H9 (cell line): ENCODE results near the gene LRCOL1. TPM values are rescaled to one million over a fixed set of nuclear protein-coding genes. Genes with fewer than 3 reads are reported as not detected.
A peak's percentile ranks its signal among the peaks of the same experiment; 100 is the strongest.

Experiments
- DNase-seq: peaks from one replicate; pipeline ENCODE4 v3.0.0-alpha.2; 2017
- H2AFZ ChIP-seq: one replicate; pipeline ENCODE4 v1.6.1; 2013; ENCODE audit warnings: mild to moderate bottlenecking, low read length, control low read depth, moderate library complexity
- H2AK5ac ChIP-seq: 2 replicates; pipeline ENCODE4 v1.6.1; 2013; ENCODE audit warnings: low read length, control low read depth, mixed read lengths; ENCODE audit not compliant: insufficient read length
- H2BK120ac ChIP-seq: one replicate; pipeline ENCODE4 v1.6.1; 2013; ENCODE audit warnings: low read depth, mild to moderate bottlenecking, low read length, control low read depth, inconsistent platforms; ENCODE audit not compliant: poor library complexity, severe bottlenecking
- H2BK12ac ChIP-seq: 2 replicates; pipeline ENCODE4 v1.6.1; 2013; ENCODE audit warnings: low read length, control low read depth, mixed read lengths, low read depth; ENCODE audit not compliant: insufficient read length
- H2BK15ac ChIP-seq: 2 replicates; pipeline ENCODE4 v1.6.1; 2013; ENCODE audit warnings: low read depth, low read length, control low read depth
- H2BK20ac ChIP-seq: one replicate; pipeline ENCODE4 v1.6.1; 2013; ENCODE audit warnings: low read depth, mild to moderate bottlenecking, low read length, control low read depth, inconsistent platforms; ENCODE audit not compliant: poor library complexity, severe bottlenecking
- H2BK5ac ChIP-seq: 2 replicates; pipeline ENCODE4 v1.6.1; 2013; ENCODE audit warnings: low read length, control low read depth, mixed read lengths; ENCODE audit not compliant: insufficient read length
- H3K14ac ChIP-seq: 2 replicates; pipeline ENCODE4 v1.6.1; 2013; ENCODE audit warnings: low read length, control low read depth; ENCODE audit not compliant: insufficient read depth
- H3K18ac ChIP-seq: 2 replicates; pipeline ENCODE4 v1.6.1; 2013; ENCODE audit warnings: low read depth, mild to moderate bottlenecking, mixed read lengths, low read length, control low read depth; ENCODE audit not compliant: insufficient read length
- H3K23ac ChIP-seq: 2 replicates; pipeline ENCODE4 v1.6.1; 2013; ENCODE audit warnings: low read length, control low read depth, mixed read lengths, low read depth; ENCODE audit not compliant: insufficient read length
- H3K23me2 ChIP-seq: 2 replicates; pipeline ENCODE4 v1.6.1; 2013; ENCODE audit warnings: low read depth, mild to moderate bottlenecking, mixed read lengths, low read length, control low read depth; ENCODE audit not compliant: insufficient read length, poor library complexity, severe bottlenecking
- H3K27ac ChIP-seq: 2 replicates; pipeline ENCODE4 v1.5.1; 2013; ENCODE audit warnings: low read length, control low read depth, mixed read lengths, low read depth; ENCODE audit not compliant: insufficient read length
- H3K27me3 ChIP-seq: 2 replicates; pipeline ENCODE4 v1.6.1; 2013; ENCODE audit warnings: low read length, control low read depth, inconsistent platforms; ENCODE audit not compliant: insufficient read depth
- H3K4ac ChIP-seq: 2 replicates; pipeline ENCODE4 v1.6.1; 2013; ENCODE audit warnings: low read depth, mild to moderate bottlenecking, control low read depth, inconsistent platforms, low read length, moderate library complexity
- H3K4me1 ChIP-seq: 2 replicates; pipeline ENCODE4 v1.6.1; 2013; ENCODE audit warnings: low read length, control low read depth, inconsistent platforms; ENCODE audit not compliant: insufficient read depth
- H3K4me2 ChIP-seq: 2 replicates; pipeline ENCODE4 v1.6.1; 2013; ENCODE audit warnings: low read length, control low read depth, mixed read lengths; ENCODE audit not compliant: insufficient read length, insufficient read depth
- H3K56ac ChIP-seq: 2 replicates; pipeline ENCODE4 v1.6.1; 2013; ENCODE audit warnings: low read depth, mild to moderate bottlenecking, mixed read lengths, low read length, control low read depth; ENCODE audit not compliant: insufficient read length
- H3K79me1 ChIP-seq: 2 replicates; pipeline ENCODE4 v1.6.1; 2013; ENCODE audit warnings: low read depth, mild to moderate bottlenecking, moderate library complexity, low read length, control low read depth, inconsistent platforms; ENCODE audit not compliant: insufficient read depth, poor library complexity, severe bottlenecking
- H3K79me2 ChIP-seq: 2 replicates; pipeline ENCODE4 v1.6.1; 2013; ENCODE audit warnings: low read length, control low read depth, inconsistent platforms; ENCODE audit not compliant: insufficient read depth
- H3K9ac ChIP-seq: 2 replicates; pipeline ENCODE4 v1.6.1; 2013; ENCODE audit warnings: low read length, control low read depth, mixed read lengths; ENCODE audit not compliant: insufficient read length; ENCODE audit errors: extremely low read depth
- H3K9me3 ChIP-seq: one replicate; pipeline ENCODE4 v1.6.1; 2013; ENCODE audit warnings: low read depth, low read length, inconsistent platforms; ENCODE audit not compliant: control insufficient read depth
- H3T11ph ChIP-seq: one replicate; pipeline ENCODE4 v1.6.1; 2013; ENCODE audit warnings: mild to moderate bottlenecking, low read length, control low read depth, inconsistent platforms
- H4K20me1 ChIP-seq: one replicate; pipeline ENCODE4 v1.6.1; 2013; ENCODE audit not compliant: control insufficient read depth, insufficient read length, insufficient read depth
- H4K5ac ChIP-seq: 2 replicates; pipeline ENCODE4 v1.6.1; 2013; ENCODE audit warnings: low read depth, mild to moderate bottlenecking, mixed read lengths, low read length, control low read depth; ENCODE audit not compliant: insufficient read length
- H4K8ac ChIP-seq: replicated peaks from 2 replicates; pipeline ENCODE4 v1.6.1; 2013; ENCODE audit warnings: low read length, control low read depth, mixed read lengths, low read depth; ENCODE audit not compliant: insufficient read length
- H4K91ac ChIP-seq: 2 replicates; pipeline ENCODE4 v1.6.1; 2013; ENCODE audit warnings: low read depth, mild to moderate bottlenecking, moderate library complexity, mixed read lengths, low read length, control low read depth; ENCODE audit not compliant: insufficient read length
- H3K27ac Mint-ChIP-seq, 3 experiments: 2 replicates in 2 of 3; 3 replicates in 1 of 3; pipeline ENCODE4 v1.8.0; 2020 to 2021; ENCODE audit warnings: mixed read lengths in 3 of 3, mild to moderate bottlenecking in 1 of 3, moderate library complexity in 1 of 3
- H3K27me3 Mint-ChIP-seq: 2 replicates; pipeline ENCODE4 v1.8.0; 2021; ENCODE audit warnings: low read depth, mild to moderate bottlenecking, moderate library complexity, mixed read lengths
- H3K36me3 Mint-ChIP-seq, 3 experiments: 2 replicates in 2 of 3; 3 replicates in 1 of 3; pipeline ENCODE4 v1.8.0; 2020 to 2021; ENCODE audit warnings: low read depth in 3 of 3, mixed read lengths in 3 of 3; ENCODE audit not compliant: insufficient read depth in 1 of 3
- H3K4me1 Mint-ChIP-seq, 2 experiments: 2 replicates each; pipeline ENCODE4 v1.8.0; 2020; ENCODE audit warnings: mixed read lengths in 2 of 2
- H3K4me3 Mint-ChIP-seq, 2 experiments: 2 replicates in 1 of 2; 3 replicates in 1 of 2; pipeline ENCODE4 v1.8.0; 2020 to 2021; ENCODE audit warnings: mild to moderate bottlenecking in 2 of 2, mixed read lengths in 2 of 2, moderate library complexity in 1 of 2
- H3K9me3 Mint-ChIP-seq, 2 experiments: 2 replicates in 1 of 2; 3 replicates in 1 of 2; pipeline ENCODE4 v1.8.0; 2020; ENCODE audit warnings: mild to moderate bottlenecking in 2 of 2, mixed read lengths in 2 of 2, moderate library complexity in 1 of 2
- WGBS: extraction: QIAGEN DNeasy Blood & Tissue Kit; methylation state at CpG from one replicate; pipeline ENCODE4 v1.1.7; 2013; ENCODE audit warnings: missing lambda C conversion rate, low lambda C conversion rate, mixed read lengths; ENCODE audit not compliant: insufficient read length; ENCODE audit errors: extremely low coverage; 5-methylcytosine and 5-hydroxymethylcytosine counted together
- total RNA-seq: library from RNA; stranded (reverse); gene quantifications from 2 replicates; pipeline ENCODE4 v1.2.1, GENCODE V29; 2021
- TF ChIP-seq, protein P1 (sequence below): fragments of 200-600 bp; sonication (generic); conservative IDR thresholded peaks from 3 replicates; pipeline ENCODE4 v1.8.0; 2021; ENCODE audit warnings: antibody characterized with exemption, mild to moderate bottlenecking

LRCOL1 gene
- total RNA-seq, 1 experiment from 2014 or later: not detected

- H3K79me1 ChIP-seq: no peaks in the 10 kb centered on the region
- H3K27me3 ChIP-seq: peaks cover 27% of the 10 kb centered on the region
- no peak within 1 kb of the TSS for H3K4me2 ChIP-seq
- TF ChIP-seq, protein P1, sequence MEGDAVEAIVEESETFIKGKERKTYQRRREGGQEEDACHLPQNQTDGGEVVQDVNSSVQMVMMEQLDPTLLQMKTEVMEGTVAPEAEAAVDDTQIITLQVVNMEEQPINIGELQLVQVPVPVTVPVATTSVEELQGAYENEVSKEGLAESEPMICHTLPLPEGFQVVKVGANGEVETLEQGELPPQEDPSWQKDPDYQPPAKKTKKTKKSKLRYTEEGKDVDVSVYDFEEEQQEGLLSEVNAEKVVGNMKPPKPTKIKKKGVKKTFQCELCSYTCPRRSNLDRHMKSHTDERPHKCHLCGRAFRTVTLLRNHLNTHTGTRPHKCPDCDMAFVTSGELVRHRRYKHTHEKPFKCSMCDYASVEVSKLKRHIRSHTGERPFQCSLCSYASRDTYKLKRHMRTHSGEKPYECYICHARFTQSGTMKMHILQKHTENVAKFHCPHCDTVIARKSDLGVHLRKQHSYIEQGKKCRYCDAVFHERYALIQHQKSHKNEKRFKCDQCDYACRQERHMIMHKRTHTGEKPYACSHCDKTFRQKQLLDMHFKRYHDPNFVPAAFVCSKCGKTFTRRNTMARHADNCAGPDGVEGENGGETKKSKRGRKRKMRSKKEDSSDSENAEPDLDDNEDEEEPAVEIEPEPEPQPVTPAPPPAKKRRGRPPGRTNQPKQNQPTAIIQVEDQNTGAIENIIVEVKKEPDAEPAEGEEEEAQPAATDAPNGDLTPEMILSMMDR: no peak
- H2AFZ ChIP-seq: no peak within 1 kb of the TSS
- Mint-ChIP-seq H3K27me3 (peaks cover 62% of the 10 kb centered on the region), H3K27ac (no peak within 1 kb of the TSS), H3K4me3 (peak within 1 kb of the TSS; percentile 51 to 83), H3K4me1 (peaks cover 5 to 15% of the 10 kb centered on the region in 2 experiments), H3K36me3 (peaks cover 6 to 8% (median 8%) of the 10 kb centered on the region in 3 experiments; a peak in 6 of 7 replicates), H3K9me3 (peaks cover 21 to 23% of the 10 kb centered on the region in 2 experiments)
- no peak within 1 kb of the TSS for H2BK5ac ChIP-seq
- no CpG with 5 or more reads among the region's 49 CpGs for WGBS
- H3K56ac ChIP-seq: no peak within 1 kb of the TSS
- no peaks in the 10 kb centered on the region for H3K23me2 ChIP-seq
- H2BK20ac ChIP-seq: no peak within 1 kb of the TSS
- peak; percentile 58 for DNase-seq
- H3T11ph ChIP-seq: no peak within 1 kb of the TSS
- no peak within 1 kb of the TSS for H3K18ac ChIP-seq
- no peak within 1 kb of the TSS for H4K91ac ChIP-seq
- H3K79me2 ChIP-seq: no peaks in the 10 kb centered on the region
- H3K9ac ChIP-seq: no peak within 1 kb of the TSS
- H4K5ac ChIP-seq: no peak within 1 kb of the TSS
- H3K4me1 ChIP-seq: no peaks in the 10 kb centered on the region
- H3K9me3 ChIP-seq: peaks cover 20% of the 10 kb centered on the region
- no peak within 1 kb of the TSS for H3K27ac ChIP-seq
- H3K14ac ChIP-seq: no peak within 1 kb of the TSS
- H4K8ac ChIP-seq: no peak within 1 kb of the TSS
- no peak within 1 kb of the TSS for H3K4ac ChIP-seq
- H2BK15ac ChIP-seq: no peak within 1 kb of the TSS
- no peak within 1 kb of the TSS for H3K23ac ChIP-seq
- H2BK12ac ChIP-seq: no peak within 1 kb of the TSS
- H2AK5ac ChIP-seq: no peak within 1 kb of the TSS
- H2BK120ac ChIP-seq: no peak within 1 kb of the TSS
- H4K20me1 ChIP-seq: no peaks in the 10 kb centered on the region
These were observed 8.3 kb upstream of the LRCOL1 start, which contains the start of gene P2RX2 for GRCh38 chr12:132618683-132619043. Gene P2RX2, plus strand, starts transcription at chr12:132618776. Its CDS starts 41 bp downstream, at chr12:132618817.
